NOMO-1 treated with DMSO at 0.1 percent for 48 hours (cell line): ENCODE data around the gene DUT.
A peak's percentile ranks its signal among the peaks of the same experiment; 100 is the strongest.
"Not testable (repeated sequence)": the region's sequence is repeated elsewhere in the genome, so short reads cannot be mapped to it uniquely, and the experiment has no call there.

ENCODE experiments used
- DNase-seq: peaks from one replicate; lab custom pipeline; 2025; ENCODE audit not compliant: unreplicated experiment; lab: John Stamatoyannopoulos, UW

DUT gene

GRCh38 chr15:48326180-48326579 lies 5.0 kb upstream of the DUT start:
- DNase-seq: not testable (repeated sequence)

GRCh38 chr15:48330105-48330785 lies 984 bp upstream of the DUT start:
- DNase-seq: no peak

GRCh38 chr15:48331796-48332641 lies 790 bp downstream of the DUT start:
- peak; percentile 80 for DNase-seq

- DNase-seq: no peak
Observed at GRCh38 chr15:48332642-48333034, 1.4 kb downstream of the DUT start.

DNA sequence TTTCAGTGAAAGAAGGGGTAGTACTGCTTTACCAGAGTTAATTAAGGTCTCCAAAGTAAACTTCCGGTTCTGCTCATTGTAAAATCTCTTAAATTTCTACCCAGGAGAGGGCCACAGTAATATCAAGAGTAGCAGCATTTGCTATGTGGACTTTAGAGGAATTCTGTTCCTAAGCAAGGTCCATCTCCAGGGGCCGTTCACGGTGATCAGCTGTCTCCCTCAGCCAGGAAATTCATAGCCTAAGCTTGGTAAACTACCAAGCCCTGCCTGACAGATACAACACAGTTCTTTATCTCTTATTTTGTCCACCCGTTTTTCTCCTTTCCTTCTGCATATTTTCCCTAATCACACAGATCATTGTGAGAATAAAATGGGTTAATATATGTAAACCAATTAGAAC lies 2.3 kb downstream of the DUT start:
- DNase-seq: peak; percentile 16

- peak; percentile 67 for DNase-seq
Observed at GRCh38 chr15:48334260-48334659, 3.0 kb downstream of the DUT start.

GRCh38 chr15:48336940-48337339 lies 5.7 kb downstream of the DUT start:
- DNase-seq: no peak

GRCh38 chr15:48337607-48338006 lies 6.4 kb downstream of the DUT start:
- no peak for DNase-seq

GRCh38 chr15:48340111-48340510 lies 8.9 kb downstream of the DUT start:
- DNase-seq: no peak

- DNase-seq: no peak
Observed at GRCh38 chr15:48343865-48344264, 12.6 kb downstream of the DUT start.

DNA sequence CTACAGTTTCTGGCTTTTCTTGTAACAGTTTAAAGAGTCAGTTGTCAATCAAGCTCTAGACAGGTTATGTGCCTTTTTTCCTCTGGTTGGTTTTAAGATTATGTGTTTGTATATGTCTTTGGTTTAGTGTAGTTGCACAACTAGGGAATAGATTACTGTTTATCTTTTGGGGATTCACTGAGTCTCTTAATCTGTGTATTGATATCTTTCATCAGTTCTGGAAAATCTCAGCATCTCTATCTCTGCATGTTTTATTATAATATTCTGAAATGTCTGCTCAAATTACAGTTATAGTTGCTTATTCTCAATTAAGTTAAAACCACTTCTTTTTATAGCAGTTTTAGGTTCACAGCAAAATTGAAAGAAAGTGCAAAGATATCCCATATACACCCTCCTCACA lies 14.3 kb downstream of the DUT start:
- no peak for DNase-seq

DNA sequence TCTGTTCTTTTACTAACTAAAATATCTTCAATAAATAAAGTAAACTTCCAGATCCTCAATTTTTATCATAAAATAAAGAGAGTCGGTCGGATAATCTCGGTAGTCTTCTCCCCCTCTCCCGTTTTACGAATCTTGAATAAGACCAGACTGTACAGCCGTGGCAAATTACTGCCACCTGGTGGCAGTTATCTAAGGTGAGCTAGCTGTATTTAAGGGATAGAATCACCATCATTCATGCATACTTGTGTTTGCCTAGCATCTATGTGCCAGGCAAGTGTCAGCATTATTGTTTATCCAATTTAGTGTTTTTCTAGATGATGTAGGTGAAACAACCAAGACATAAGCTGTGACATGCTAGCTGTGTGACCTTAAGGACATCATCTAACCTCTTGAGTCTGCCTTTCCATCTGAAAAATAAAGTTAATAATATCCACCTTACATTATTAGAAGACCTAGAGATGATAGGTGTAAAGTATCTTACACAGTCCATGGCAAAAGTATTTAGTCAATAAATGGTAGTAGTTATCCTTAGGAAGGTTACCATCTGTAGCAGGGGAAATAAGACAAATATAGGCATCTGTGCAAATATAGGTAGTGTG lies 21.3 kb downstream of the DUT start:
- DNase-seq: peak; percentile 33

- DNase-seq: no peak
Observed at GRCh38 chr15:48354694-48355303, 23.6 kb downstream of the DUT start.

DNA sequence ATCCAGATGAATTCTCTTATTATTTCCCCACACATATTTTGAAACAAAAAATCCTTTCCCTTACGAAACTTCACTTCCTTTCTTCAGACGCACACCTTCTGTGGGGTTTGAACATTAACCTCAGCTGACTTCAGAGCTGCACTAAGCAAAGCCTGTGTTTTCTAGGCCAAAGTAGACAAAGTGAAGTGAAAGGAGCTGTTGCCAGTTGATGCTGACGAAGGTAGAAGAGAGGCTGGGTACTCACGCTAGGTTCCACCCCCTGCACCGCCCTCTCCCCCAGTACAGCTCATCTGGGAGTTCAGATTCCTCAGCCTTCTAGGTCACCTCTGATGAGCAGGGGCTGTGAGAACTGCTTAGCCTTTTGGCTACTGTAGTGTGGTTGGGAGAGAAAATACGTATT lies 24.1 kb downstream of the DUT start:
- peak; percentile 59 for DNase-seq

- peak; percentile 39 for DNase-seq
Observed at GRCh38 chr15:48358229-48359152, 27.3 kb downstream of the DUT start.

- no peak for DNase-seq
Observed at GRCh38 chr15:48360841-48361240, 29.6 kb downstream of the DUT start.

DNA sequence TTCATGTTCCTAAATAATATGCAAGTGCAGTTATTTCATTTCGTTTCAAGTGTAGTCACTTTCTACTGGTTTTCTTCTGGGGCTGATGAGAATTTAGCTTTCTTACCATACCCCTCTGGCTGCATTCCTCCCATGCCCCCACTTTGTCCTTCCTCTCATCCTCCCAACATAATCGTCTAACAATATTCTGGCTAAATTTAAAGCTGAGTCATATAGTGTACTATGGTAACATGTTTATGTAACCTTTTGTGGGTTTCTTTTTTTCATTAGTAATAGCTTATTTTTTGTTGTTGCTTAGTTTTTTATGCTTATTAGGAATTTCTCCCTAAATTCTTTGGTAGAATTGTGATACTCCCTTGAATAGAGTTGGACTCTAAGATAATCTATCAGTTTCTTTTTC lies 30.5 kb downstream of the DUT start:
- no peak for DNase-seq

GRCh38 chr15:48363474-48363873 lies 32.2 kb downstream of the DUT start:
- no peak for DNase-seq

GRCh38 chr15:48365575-48365974 lies 34.3 kb downstream of the DUT start:
- no peak for DNase-seq

- DNase-seq: no peak
Observed at GRCh38 chr15:48366584-48367312, 35.5 kb downstream of the DUT start.
